ENCODE measurements around the gene PRM1.

PRM1 gene

DNA sequence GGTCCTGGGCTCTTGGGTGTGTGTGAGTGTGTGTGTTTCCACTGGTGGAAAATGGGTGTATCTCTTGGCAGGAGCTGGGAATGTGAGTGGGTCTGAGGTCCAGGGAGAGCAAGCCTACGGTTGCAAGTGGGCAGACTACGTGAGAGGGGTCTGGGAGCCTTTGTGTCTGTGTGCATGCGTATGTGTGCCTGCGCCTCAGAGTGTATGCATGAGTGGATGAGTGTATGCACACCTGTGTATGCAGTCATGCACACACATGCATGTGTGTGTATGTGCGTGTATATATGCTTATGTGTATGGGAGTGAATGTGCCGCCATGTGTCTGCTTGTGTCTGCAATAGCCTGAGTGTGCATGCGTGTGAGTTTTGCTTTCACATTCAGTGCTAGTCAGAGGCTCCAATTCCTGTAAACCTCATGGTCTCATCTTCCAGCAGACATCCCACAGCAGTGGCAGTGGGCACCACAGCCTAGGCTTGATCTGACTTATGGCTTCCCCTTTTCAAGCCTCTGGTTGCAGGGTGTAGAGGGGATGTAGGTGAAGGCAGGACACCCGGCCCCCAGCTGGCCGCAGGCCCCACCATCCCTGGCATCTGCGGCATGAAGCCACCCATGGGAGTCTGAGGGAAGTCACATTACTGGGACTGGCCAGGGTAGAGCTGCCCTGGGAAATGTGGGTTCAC lies 44.4 kb upstream of the PRM1 start:
- Histone ChIP-seq H3K18ac (ENCODE audit: low read length) (no peak overlapping the region), H3K79me1 (ENCODE audit: low read length) (peaks cover 22% of the 10 kb centered on the region), H4K12ac (ENCODE audit: low read depth, low read length) (no peak overlapping the region), H2BK12ac (ENCODE audit: low read length) (peak overlapping the region; percentile 77), H2BK5ac (ENCODE audit: low read depth, low read length, poor library complexity) (no peak overlapping the region), H2AK5ac (ENCODE audit: low read length) (no peak overlapping the region), H3K9ac (ENCODE audit: low read length) (no peak overlapping the region), H3K79me2 (ENCODE audit: control insufficient read depth, insufficient read depth, low read length, poor library complexity) (no peaks in the 10 kb centered on the region), H2AFZ (ENCODE audit: insufficient read depth, low read length, poor library complexity) (no peak overlapping the region), H3K23ac (ENCODE audit: low read length) (no peak overlapping the region), H4K91ac (ENCODE audit: low read depth, low read length) (no peak overlapping the region), H3K9me3 (ENCODE audit: insufficient read depth, low read depth, low read length) (no peaks in the 10 kb centered on the region), H3K4me2 (ENCODE audit: low read length) (no peak overlapping the region), H3K27me3 (ENCODE audit: insufficient read depth, low read length) (no peaks in the 10 kb centered on the region), H4K8ac (ENCODE audit: low read depth, low read length) (no peak overlapping the region), H3K36me3 (ENCODE audit: control insufficient read depth in 1 of 2, insufficient read depth in 2 of 2, low read length in 2 of 2) (no peaks in the 10 kb centered on the region), H3K4me1 (ENCODE audit: control insufficient read depth in 1 of 2, insufficient read depth in 2 of 2, low read length in 2 of 2) (peaks cover 16 to 26% of the 10 kb centered on the region in 2 experiments), H3K4me3 (ENCODE audit: low read depth, low read length) (no peak overlapping the region), H3K4ac (ENCODE audit: low read depth, low read length) (no peak overlapping the region), H2BK120ac (ENCODE audit: insufficient read depth, low read length, poor library complexity) (no peak overlapping the region), H3K27ac (ENCODE audit: low read depth, low read length) (no peak overlapping the region), H3K14ac (ENCODE audit: low read length) (no peak overlapping the region)
- no peak for DNase-seq
- WGBS (ENCODE audit: extremely low coverage, insufficient coverage, insufficient read length), result no CpG with 5 or more reads among the region's 10 CpGs

- Histone ChIP-seq H3K4me3 (ENCODE audit: low read depth, low read length) (no peak overlapping the region), H3K36me3 (ENCODE audit: control insufficient read depth in 1 of 2, insufficient read depth in 2 of 2, low read length in 2 of 2) (no peaks in the 10 kb centered on the region)
These were observed 42.6 kb upstream of the PRM1 start for GRCh38 chr16:11323551-11324336.

DNA sequence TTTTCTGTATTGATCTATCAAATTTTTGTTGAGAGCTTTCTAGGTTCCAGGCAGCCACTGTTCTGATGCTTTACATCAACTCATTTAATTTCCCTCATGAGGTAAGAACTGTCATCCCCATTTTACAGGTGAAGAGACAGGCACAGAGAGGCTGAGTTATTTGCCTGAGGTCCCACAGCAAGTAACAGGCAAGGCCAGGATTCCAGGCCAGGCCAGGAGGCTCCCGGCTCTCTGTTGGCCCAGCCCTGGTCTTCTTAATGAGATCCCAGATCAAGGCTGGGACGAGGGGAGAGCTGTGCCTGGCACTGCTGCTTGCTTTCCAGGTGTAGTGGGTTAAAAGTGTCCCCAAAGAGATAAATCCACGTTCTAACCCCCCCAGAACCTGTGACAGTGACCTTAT lies 41.7 kb upstream of the PRM1 start:
- no peak overlapping the region for H3K9ac ChIP-seq (ENCODE audit: low read length)
- H3K79me1 ChIP-seq (ENCODE audit: low read length), result peaks cover 12% of the 10 kb centered on the region
- no peak overlapping the region for H3K27ac ChIP-seq (ENCODE audit: low read depth, low read length)
- no peak for DNase-seq
- H3K14ac ChIP-seq (ENCODE audit: low read length), result no peak overlapping the region
- peak overlapping the region; percentile 39 for H4K91ac ChIP-seq (ENCODE audit: low read depth, low read length)
- no peak overlapping the region for H2AK5ac ChIP-seq (ENCODE audit: low read length)
- H3K79me2 ChIP-seq (ENCODE audit: control insufficient read depth, insufficient read depth, low read length, poor library complexity), result no peaks in the 10 kb centered on the region
- H2BK5ac ChIP-seq (ENCODE audit: low read depth, low read length, poor library complexity), result no peak overlapping the region
- H3K23ac ChIP-seq (ENCODE audit: low read length), result no peak overlapping the region
- no peak overlapping the region for H2BK120ac ChIP-seq (ENCODE audit: insufficient read depth, low read length, poor library complexity)
- H4K8ac ChIP-seq (ENCODE audit: low read depth, low read length), result no peak overlapping the region
- H3K4me2 ChIP-seq (ENCODE audit: low read length), result no peak overlapping the region
- peak overlapping the region; percentile 37 for H2BK12ac ChIP-seq (ENCODE audit: low read length)
- H3K18ac ChIP-seq (ENCODE audit: low read length), result no peak overlapping the region
- H3K4me1 ChIP-seq (ENCODE audit: control insufficient read depth in 1 of 2, insufficient read depth in 2 of 2, low read length in 2 of 2), result peaks cover 14 to 20% of the 10 kb centered on the region in 2 experiments
- H3K4me3 ChIP-seq (ENCODE audit: low read depth, low read length), result no peak overlapping the region
- H3K36me3 ChIP-seq (ENCODE audit: control insufficient read depth in 1 of 2, insufficient read depth in 2 of 2, low read length in 2 of 2), result no peaks in the 10 kb centered on the region
- H3K9me3 ChIP-seq (ENCODE audit: insufficient read depth, low read depth, low read length), result no peaks in the 10 kb centered on the region
- no peak overlapping the region for H2AFZ ChIP-seq (ENCODE audit: insufficient read depth, low read length, poor library complexity)
- WGBS (ENCODE audit: extremely low coverage, insufficient coverage, insufficient read length), result no CpG with 5 or more reads among the region's 3 CpGs
- H3K27me3 ChIP-seq (ENCODE audit: insufficient read depth, low read length), result no peaks in the 10 kb centered on the region
- no peak overlapping the region for H3K4ac ChIP-seq (ENCODE audit: low read depth, low read length)
- no peak overlapping the region for H4K12ac ChIP-seq (ENCODE audit: low read depth, low read length)

More at GRCh38 chr16:11323551-11324336, 42.6 kb upstream of the PRM1 start:
- Histone ChIP-seq H2AK5ac (ENCODE audit: low read length) (peak overlapping the region; percentile 1), H3K23ac (ENCODE audit: low read length) (no peak overlapping the region), H3K27ac (ENCODE audit: low read depth, low read length) (no peak overlapping the region), H2BK12ac (ENCODE audit: low read length) (peak overlapping the region; percentile 16), H3K9me3 (ENCODE audit: insufficient read depth, low read depth, low read length) (no peaks in the 10 kb centered on the region), H3K79me2 (ENCODE audit: control insufficient read depth, insufficient read depth, low read length, poor library complexity) (no peaks in the 10 kb centered on the region), H3K4me1 (ENCODE audit: control insufficient read depth in 1 of 2, insufficient read depth in 2 of 2, low read length in 2 of 2) (peaks cover 20 to 27% of the 10 kb centered on the region in 2 experiments), H2BK120ac (ENCODE audit: insufficient read depth, low read length, poor library complexity) (no peak overlapping the region), H3K79me1 (ENCODE audit: low read length) (peaks cover 19% of the 10 kb centered on the region), H3K4ac (ENCODE audit: low read depth, low read length) (no peak overlapping the region), H3K27me3 (ENCODE audit: insufficient read depth, low read length) (no peaks in the 10 kb centered on the region), H3K4me2 (ENCODE audit: low read length) (no peak overlapping the region), H4K91ac (ENCODE audit: low read depth, low read length) (peak overlapping the region; percentile 36), H4K12ac (ENCODE audit: low read depth, low read length) (no peak overlapping the region), H3K18ac (ENCODE audit: low read length) (no peak overlapping the region), H3K14ac (ENCODE audit: low read length) (no peak overlapping the region), H3K9ac (ENCODE audit: low read length) (no peak overlapping the region), H2AFZ (ENCODE audit: insufficient read depth, low read length, poor library complexity) (no peak overlapping the region), H2BK5ac (ENCODE audit: low read depth, low read length, poor library complexity) (no peak overlapping the region), H4K8ac (ENCODE audit: low read depth, low read length) (no peak overlapping the region)
- no peak for DNase-seq
- no CpG with 5 or more reads among the region's 11 CpGs for WGBS (ENCODE audit: extremely low coverage, insufficient coverage, insufficient read length)

GRCh38 chr16:11321662-11322061 lies 40.5 kb upstream of the PRM1 start:
- Histone ChIP-seq H4K8ac (ENCODE audit: low read depth, low read length) (no peak overlapping the region), H3K27ac (ENCODE audit: low read depth, low read length) (no peak overlapping the region), H3K4me3 (ENCODE audit: low read depth, low read length) (no peak overlapping the region), H2BK5ac (ENCODE audit: low read depth, low read length, poor library complexity) (no peak overlapping the region), H3K79me1 (ENCODE audit: low read length) (peaks cover 5% of the 10 kb centered on the region), H3K23ac (ENCODE audit: low read length) (no peak overlapping the region), H3K4ac (ENCODE audit: low read depth, low read length) (no peak overlapping the region), H2AK5ac (ENCODE audit: low read length) (no peak overlapping the region), H3K27me3 (ENCODE audit: insufficient read depth, low read length) (no peaks in the 10 kb centered on the region), H3K4me1 (ENCODE audit: control insufficient read depth in 1 of 2, insufficient read depth in 2 of 2, low read length in 2 of 2) (peaks cover 11 to 14% of the 10 kb centered on the region in 2 experiments), H3K79me2 (ENCODE audit: control insufficient read depth, insufficient read depth, low read length, poor library complexity) (no peaks in the 10 kb centered on the region), H2BK120ac (ENCODE audit: insufficient read depth, low read length, poor library complexity) (no peak overlapping the region), H3K36me3 (ENCODE audit: control insufficient read depth in 1 of 2, insufficient read depth in 2 of 2, low read length in 2 of 2) (no peaks in the 10 kb centered on the region), H2AFZ (ENCODE audit: insufficient read depth, low read length, poor library complexity) (no peak overlapping the region), H3K18ac (ENCODE audit: low read length) (no peak overlapping the region), H4K91ac (ENCODE audit: low read depth, low read length) (no peak overlapping the region), H3K9me3 (ENCODE audit: insufficient read depth, low read depth, low read length) (no peaks in the 10 kb centered on the region), H3K14ac (ENCODE audit: low read length) (no peak overlapping the region), H3K4me2 (ENCODE audit: low read length) (no peak overlapping the region), H2BK12ac (ENCODE audit: low read length) (no peak overlapping the region), H4K12ac (ENCODE audit: low read depth, low read length) (no peak overlapping the region), H3K9ac (ENCODE audit: low read length) (no peak overlapping the region)
- no peak for DNase-seq
- WGBS (ENCODE audit: extremely low coverage, insufficient coverage, insufficient read length), result no CpG with 5 or more reads among the region's 5 CpGs

Data from trophoblast cell (in vitro differentiated cells and primary cell).